Stimulated activated CD8-positive, alpha-beta memory T cell treated with anti-CD3 and anti-CD28 coated beads, Interleukin-4, amount 100 ng/mL, for 1 hour (primary cell): Measurements from ENCODE around the gene PACRGL.
"Not testable (repeated sequence)": the region's sequence is repeated elsewhere in the genome, so short reads cannot be mapped to it uniquely, and the experiment has no call there.

ENCODE experiments used
- DNase-seq, 2 donors: peaks; one replicate each; pipeline ENCODE4 v3.0.0-alpha.2; 2020; ENCODE audit warnings: low read depth in 2 of 2, low spot score in 1 of 2

The PACRGL gene

DNA sequence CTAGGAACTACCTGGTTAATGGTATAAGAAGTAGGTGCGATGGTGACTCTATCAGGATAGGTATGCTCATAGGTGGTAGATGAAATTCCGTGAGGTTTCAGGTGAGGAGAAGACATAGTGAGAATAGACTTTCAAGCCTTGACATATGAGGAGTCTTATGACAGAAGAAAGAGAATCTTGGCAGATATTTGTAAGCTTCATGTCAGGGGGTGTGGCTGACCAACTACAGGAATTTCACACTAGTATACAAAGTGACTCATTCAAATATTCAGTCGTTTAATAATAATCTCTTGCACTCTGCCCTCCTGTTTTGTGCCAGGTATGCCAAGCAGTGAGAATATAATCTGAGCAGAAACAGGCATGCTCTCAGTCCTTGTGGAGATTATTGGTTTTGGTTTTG lies 22.8 kb downstream of the PACRGL start:
- DNase-seq, result no peak

DNA sequence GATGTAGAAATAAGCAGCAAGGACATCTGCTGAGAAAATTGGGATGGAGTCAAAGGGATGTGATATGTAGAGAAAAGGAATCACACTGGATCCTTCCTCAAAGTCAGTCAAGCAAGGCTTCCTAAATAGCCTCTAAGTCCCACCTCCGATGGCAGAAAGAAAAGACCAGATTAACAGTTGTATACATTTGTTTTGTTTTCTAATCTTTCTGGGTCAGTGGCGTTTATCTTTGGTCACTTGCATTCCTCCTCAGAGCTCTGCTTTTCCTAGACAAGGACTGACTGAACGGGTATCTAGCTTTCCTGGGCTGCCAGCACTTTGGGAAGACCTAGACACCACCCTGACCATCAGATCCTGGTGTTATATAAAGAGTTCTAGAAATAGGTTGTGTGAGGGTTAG lies 23.2 kb downstream of the PACRGL start:
- DNase-seq, result no peak

DNA sequence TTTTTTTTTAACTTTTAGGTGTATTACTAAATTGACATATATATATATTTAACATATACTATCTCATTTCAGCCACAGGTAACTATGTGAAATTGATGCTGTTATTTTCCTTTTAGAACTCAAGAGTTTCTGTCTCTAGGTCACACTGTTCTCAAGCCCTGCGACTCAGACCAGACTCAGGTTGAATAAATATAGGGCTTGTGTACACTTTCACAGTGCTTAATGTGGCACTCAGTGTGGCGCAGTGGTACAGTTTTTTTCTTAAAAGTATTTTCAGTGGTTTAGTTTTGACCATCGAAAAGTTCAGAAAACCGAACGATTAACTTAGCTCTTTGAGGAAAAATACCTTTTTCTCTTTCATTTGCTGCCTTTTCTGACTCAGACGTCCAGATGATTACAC lies 24.7 kb downstream of the PACRGL start:
- DNase-seq, result no peak

DNA sequence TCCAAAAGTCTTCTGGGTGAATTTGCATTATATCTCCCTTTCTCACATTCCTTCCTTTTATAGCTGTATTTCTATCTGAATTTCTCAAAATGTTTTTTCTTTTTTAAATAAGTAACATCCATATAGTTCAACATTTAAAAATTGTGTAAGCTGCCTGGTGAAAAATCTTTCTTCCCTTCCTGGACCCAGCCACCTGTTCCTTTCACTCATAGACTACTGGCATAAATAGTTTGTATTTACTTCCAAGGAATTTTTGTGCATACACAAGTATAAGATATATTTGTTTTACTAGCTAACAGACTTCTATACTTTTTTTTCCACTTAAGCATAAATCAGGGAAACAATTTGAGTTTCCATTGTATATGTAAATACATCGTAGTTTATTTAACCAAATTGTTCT lies 35.7 kb downstream of the PACRGL start:
- no peak for DNase-seq

DNA sequence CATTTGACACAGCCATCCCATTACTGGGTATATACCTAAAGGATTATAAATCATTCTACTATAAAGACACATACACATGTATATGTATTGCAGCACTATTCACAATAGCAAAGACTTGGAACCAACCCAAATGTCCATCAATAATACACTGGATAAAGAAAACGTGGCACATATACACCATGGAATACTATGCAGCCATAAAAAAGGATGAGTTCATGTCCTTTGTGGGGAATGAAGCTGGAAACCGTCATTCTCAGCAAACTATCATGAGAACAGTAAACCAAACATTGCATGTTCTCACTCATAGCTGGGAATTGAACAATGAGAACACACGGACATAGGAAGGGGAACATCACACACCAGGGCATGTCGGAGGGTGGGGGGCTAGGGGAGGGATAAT lies 45.7 kb downstream of the PACRGL start:
- DNase-seq, result not testable (repeated sequence)

DNA sequence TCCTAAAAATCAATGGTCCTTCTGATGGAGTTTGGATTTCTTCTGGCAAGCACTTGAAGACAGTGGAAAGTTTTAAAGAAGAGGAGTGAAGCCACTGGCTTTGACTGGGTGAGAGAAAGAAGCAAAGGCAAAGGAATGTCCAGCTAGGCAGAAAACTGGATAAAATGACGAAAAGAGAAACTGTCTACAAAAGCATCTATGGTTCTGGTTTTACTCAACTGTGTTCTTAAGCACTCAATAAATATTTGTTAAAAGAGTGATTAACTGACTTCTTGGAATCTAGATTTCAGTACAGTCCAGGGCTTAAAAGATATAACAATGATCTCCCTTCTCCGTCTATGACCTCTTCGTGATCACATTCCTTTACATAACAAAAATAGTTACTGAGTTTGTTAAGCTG lies 52.4 kb downstream of the PACRGL start:
- no peak for DNase-seq

DNA sequence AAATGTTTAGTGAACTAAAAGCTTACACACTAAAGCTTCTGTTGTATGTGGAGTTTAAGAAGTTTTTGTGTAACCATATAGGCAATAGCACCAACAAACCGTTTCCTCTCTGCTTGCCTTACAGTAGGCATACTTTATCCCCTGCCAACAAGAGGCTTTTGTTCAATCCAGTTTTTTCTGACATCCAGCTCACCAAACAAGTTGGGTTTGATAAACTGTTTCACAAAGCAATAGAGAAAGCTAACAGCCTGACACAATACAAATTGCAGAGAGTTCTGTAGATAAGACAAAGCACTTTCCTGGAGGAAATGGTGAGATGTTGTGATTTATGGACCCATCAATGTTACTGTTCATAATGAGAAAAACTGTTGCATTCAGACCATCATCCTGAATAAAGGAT lies 53.8 kb downstream of the PACRGL start:
- DNase-seq, result no peak

DNA sequence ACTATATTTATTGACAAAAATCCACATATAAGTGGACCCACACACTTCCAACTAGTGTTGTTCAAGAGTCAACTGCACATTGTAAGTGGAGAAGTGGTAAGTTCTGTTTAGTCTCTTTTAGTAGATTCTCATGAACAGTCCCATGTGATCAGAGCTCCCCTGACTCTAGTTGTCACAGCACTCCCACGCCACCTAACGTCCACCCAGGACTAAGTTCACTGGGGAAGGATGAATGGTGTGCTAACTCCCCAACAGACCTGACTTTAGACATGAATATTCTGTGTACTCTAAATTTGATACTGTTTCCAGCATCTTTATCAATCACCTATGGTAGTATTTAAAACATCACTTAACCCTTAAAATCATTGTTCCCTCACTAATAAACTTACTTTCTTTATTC lies 59.8 kb downstream of the PACRGL start:
- DNase-seq, result no peak

DNA sequence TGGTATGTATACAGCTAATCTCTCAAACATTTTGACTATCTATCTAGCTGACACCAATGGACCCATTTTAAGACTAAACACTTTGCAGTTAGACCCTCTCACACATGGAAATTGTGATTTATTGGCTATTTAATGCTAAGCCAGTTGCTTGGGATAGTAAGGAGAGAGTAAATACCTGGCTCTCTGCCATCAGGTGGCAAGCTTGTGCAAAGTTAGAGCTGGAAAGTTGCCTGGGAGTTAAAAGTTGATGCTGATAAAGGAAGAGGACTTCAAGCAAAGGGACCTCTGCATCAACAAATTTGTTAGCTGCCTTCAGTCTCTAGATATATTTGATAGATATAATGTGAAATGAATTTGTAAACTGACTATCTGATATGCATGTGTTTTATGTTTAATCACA lies 61.1 kb downstream of the PACRGL start:
- no peak for DNase-seq

DNA sequence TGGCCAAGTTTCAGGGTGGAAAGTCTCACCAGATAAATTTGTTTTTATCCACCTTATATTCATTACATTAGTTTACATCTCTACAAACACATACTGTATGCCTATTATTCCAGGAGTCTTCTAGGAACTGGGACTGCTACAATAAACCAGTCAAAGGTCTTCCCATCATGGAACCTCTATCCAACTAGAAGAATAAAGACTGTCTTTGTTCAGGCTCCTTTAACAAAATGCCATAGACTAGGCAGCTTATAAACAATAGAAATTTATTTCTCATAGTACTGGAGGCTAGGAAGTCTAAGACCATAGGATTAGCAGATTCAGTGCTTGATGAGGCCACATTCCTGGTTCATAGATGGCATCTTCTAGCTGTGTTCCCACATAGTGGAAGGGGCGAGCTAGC lies 61.6 kb downstream of the PACRGL start:
- no peak for DNase-seq

DNA sequence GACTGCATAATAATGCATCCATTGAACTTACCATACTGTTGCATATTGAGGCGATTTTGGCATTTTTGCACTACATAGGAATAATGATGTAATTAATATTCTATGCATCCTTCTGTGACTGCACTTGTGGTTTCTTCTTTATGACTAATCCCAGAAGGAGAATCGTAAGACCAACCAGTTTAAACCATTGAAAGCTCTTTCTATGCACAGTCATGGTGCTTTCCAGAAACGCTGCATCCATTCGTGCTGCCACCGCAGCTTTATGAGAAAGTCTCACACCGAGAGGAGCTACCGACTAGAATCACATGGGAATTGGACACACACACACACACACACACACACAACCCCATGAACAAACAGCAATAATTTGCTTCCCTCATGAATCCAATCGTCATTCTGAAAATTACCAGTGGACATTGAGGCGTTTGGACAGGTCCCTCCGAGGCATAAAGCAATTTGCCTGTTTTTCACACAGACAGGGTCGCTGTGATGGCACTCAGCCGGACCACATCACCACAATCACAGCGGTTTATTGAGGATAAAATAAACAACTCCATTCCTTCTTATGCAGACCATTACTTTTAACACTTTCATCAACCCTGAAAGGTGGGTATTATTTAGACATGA lies 64.2 kb downstream of the PACRGL start:
- no peak for DNase-seq

DNA sequence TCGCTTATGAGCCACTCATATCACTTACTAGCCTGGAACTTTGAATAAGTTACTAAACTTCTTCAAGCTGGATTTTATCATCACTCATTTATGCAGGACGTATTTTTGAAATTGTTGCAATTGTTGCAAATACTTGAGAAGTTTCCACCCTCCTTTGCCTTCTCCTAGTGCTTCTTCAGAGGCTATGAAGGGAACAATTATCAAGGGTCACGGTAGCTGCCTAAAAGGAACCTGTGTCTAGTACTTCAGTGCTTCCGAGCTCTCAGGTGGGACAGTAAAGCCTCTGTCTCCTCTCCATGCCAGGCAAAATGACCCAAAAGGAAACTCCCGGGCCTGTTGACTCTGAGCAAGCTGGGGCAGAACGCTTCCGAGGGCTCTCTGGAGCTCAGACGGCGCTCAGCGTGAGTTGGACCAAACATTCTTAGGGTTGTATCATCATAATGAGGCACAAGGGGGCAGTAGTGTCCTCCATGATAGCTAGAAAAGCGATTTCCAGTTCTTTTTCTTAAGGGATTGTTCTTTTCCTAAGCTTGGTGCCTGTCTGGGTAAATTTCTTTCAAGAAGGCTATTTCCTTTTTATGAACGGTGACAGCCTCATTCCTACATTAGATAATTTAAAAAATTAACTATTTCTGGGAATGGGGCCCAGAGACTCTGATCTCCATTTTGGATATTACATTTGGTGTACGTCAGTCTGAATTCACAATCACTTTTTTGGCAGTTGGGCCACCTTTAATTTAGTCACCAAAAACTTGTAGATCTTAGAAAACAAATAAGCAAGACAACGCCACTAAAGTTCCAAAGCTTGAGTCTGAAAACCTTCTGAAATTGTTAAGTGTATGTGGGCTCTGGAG lies 73.1 kb downstream of the PACRGL start:
- no peak for DNase-seq

DNA sequence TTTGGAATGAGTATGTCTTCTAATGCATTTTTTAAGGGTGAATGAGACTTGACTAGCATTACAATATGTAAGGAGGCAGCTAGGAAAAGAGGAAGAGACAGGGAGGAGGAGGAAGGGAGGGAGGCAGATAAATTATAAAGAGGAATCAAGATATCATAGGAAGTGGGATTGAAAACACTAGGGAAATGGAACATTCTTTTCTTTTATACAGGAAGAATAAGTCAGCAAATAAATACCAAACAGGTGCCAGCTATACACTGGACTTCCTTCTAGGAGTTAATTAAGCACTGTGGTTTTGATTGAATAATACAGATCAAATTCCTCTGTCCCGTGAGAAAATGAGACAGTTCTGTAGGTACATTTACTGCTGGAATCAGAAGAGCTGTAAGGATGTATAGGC lies 78.6 kb downstream of the PACRGL start:
- DNase-seq, result no peak

DNA sequence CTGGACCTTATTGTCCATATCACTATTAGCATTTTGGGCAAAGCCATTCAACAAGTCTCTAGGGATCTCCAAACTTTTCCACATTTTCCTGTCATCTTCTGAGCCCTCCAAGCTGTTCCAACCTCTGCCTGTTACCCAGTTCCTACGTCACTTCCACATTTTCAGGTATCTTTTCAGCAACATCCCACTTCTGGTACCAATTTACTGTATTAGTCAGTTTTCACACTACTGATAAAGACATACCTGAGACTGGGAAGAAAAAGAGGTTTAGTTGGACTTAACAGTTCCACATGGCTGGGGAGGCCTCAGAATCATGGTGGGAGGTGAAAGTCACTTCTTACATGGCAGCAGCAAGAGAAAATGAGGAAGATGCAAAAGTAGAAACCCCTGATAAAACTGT lies 82.9 kb downstream of the PACRGL start:
- DNase-seq, result not testable (repeated sequence)

DNA sequence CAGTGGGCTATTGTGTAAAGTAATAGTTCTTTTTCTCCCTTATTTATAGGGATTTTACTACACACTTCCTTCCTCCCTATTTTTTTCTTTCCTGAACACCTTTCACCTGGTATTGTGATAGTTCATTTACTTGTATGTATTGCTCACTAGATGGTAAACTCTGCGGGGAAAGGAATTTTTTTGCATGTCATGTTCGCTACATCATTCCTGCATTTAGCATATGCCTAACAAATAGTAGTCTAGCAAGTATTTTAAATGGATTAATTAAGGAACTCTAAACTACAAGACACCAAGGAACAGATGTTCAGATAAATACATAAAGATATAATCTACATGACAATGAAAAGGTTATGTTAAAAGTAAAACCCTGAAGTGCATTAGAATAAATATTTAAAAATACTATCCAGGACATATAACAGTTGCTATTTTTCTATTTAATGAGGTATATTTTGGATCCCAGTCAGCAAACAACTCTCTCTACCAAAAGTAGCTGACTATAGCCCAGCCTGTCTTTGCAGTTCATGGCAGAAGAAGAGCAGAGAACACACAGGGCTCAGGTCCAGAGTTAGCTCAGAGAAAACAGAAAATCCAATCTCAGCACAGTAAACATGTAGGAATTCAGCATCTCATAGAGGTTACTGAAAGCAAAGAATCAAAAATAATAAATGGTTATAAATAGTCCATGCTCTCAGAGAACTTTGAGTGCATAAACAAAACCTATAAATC lies 87.8 kb downstream of the PACRGL start:
- no peak for DNase-seq
